Measurements from ENCODE around the gene GOT1.

DNA sequence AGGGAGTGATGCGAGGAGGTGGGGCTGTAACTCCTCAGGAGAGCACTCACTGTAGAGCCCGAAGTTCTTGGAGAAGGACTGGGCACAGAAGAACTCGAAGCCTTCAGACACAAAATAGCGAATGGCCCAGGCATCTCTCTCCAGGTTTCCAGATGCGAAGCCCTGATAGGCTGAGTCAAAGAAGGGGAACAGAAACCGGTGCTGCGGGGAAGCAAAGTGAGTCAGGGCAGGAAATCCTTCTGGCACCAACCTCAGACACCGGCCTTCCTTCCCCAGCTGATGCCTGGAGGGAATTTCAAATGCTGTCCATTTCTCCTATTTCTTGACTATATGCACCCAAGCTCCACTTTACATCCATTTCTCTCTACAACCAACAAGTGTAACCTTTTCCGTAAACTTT lies 26.8 kb downstream of the GOT1 start:
- TF ChIP-seq GABPA (IDR thresholded peaks at IDR 0.05 in 1 of 2, conservative IDR thresholded peaks at IDR 0.05 in 1 of 2) (no peak), REST (IDR thresholded peaks at IDR 0.05) (no peak), CTCF (IDR thresholded peaks at IDR 0.05; ENCODE audit: low read depth, low read length, missing input control) (no peak)
- TF ChIP-seq, protein P1, sequence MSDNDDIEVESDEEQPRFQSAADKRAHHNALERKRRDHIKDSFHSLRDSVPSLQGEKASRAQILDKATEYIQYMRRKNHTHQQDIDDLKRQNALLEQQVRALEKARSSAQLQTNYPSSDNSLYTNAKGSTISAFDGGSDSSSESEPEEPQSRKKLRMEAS (IDR thresholded peaks at IDR 0.05), result no peak

Measured in liver (tissue), 3 donors.